ENCODE measurements around the gene DSCAML1. TPM values are rescaled to one million over a fixed set of nuclear protein-coding genes. Genes with fewer than 3 reads are reported as not detected.

The DSCAML1 gene
- total RNA-seq, 1 donor from 2014 or later: 0.09 TPM

DNA sequence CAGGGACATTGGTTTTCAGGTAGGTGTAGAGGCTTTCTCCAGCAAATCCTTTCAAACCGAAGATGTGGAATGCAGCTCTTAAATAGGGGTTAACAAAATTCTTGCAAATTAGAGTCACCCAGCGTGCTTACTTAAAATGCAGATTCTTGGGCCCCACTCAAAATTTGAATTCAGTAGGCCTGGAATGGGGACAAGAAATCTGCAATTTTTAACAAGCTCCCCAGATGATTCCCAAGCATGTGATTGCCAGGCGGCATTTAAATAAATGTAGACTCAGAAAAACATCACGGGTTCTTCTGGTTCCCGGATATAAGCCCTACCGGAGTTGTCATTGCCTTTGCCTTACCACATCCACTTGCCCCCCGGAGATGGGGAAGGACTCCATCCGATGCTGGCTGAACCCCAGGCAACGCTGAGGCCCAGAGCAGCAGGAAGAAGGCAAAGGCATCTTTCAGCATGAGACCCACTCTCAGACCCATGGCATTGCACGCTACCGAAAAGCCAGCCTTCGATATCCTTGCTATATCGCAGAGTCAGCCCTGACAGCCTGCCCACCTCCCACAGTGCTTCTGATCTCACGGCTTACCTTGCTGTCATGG, 134.2 kb downstream of the DSCAML1 start:
- no peaks in the 10 kb centered on the region for H3K9me3 Mint-ChIP-seq
- no peak overlapping the region for H3K27ac Mint-ChIP-seq (ENCODE audit: unreplicated experiment)
- H3K36me3 Mint-ChIP-seq (ENCODE audit: low read depth): no peaks in the 10 kb centered on the region
- no peak for DNase-seq (ENCODE audit: low read depth, low spot score)
- H3K4me1 Mint-ChIP-seq: peaks cover 72% of the 10 kb centered on the region
- TF ChIP-seq, protein P1, sequence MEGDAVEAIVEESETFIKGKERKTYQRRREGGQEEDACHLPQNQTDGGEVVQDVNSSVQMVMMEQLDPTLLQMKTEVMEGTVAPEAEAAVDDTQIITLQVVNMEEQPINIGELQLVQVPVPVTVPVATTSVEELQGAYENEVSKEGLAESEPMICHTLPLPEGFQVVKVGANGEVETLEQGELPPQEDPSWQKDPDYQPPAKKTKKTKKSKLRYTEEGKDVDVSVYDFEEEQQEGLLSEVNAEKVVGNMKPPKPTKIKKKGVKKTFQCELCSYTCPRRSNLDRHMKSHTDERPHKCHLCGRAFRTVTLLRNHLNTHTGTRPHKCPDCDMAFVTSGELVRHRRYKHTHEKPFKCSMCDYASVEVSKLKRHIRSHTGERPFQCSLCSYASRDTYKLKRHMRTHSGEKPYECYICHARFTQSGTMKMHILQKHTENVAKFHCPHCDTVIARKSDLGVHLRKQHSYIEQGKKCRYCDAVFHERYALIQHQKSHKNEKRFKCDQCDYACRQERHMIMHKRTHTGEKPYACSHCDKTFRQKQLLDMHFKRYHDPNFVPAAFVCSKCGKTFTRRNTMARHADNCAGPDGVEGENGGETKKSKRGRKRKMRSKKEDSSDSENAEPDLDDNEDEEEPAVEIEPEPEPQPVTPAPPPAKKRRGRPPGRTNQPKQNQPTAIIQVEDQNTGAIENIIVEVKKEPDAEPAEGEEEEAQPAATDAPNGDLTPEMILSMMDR (conservative IDR thresholded peaks at IDR 0.05): no peak
- no peak overlapping the region for H3K4me3 Mint-ChIP-seq
- H3K27me3 Mint-ChIP-seq (ENCODE audit: low read depth): peaks cover 14% of the 10 kb centered on the region

DNA sequence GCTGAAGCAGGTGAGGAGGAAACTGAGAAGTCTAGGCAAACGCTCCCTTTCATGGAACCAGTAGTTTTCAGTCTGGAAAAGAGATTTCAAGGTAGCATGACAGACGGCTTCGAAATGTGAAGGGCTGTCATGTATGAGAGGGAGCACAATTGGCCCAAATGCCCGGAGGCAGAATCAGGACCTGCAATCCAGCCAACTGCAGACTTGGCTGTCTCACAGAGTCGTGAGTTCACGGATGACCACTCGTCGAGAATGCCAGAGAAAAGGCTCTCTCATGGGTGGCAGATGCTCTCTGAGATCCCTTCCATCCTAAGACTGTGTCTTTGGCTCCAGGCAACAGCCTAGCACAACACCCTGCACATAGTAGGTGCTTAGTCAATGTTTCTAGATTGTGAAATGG, 134.8 kb downstream of the DSCAML1 start:
- Mint-ChIP-seq H3K4me1 (peaks cover 73% of the 10 kb centered on the region), H3K36me3 (ENCODE audit: low read depth) (no peaks in the 10 kb centered on the region), H3K9me3 (no peaks in the 10 kb centered on the region), H3K4me3 (no peak overlapping the region), H3K27me3 (ENCODE audit: low read depth) (peaks cover 11% of the 10 kb centered on the region), H3K27ac (ENCODE audit: unreplicated experiment) (no peak overlapping the region)
- DNase-seq (ENCODE audit: low read depth, low spot score): no peak
- TF ChIP-seq, protein P1 (conservative IDR thresholded peaks at IDR 0.05): no peak

DNA sequence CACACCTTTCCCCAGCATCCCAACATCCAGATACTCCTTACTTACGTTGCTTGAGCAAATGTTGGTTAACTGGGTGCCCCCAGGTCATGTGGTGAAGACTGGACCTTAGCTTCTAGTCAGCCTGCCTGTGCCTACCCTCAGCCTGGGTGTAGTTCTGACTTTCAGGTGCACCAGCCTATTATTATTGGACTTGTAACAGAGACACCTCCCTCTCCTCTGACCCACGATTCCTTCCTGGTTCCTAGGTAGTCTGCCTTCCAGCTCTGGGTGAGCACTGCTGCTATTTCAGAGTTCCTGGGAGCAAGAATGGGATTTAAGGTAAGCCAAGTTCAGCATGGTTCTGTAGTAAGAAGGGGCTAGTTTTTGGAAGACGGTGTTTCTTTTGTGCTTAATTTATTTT, 138.2 kb downstream of the DSCAML1 start:
- TF ChIP-seq, protein P1 (conservative IDR thresholded peaks at IDR 0.05): no peak
- Mint-ChIP-seq H3K9me3 (no peaks in the 10 kb centered on the region), H3K4me1 (peaks cover 48% of the 10 kb centered on the region), H3K4me3 (no peak overlapping the region), H3K27ac (ENCODE audit: unreplicated experiment) (no peak overlapping the region), H3K27me3 (ENCODE audit: low read depth) (peaks cover 11% of the 10 kb centered on the region), H3K36me3 (ENCODE audit: low read depth) (no peaks in the 10 kb centered on the region)
- no peak for DNase-seq (ENCODE audit: low read depth, low spot score)

DNA sequence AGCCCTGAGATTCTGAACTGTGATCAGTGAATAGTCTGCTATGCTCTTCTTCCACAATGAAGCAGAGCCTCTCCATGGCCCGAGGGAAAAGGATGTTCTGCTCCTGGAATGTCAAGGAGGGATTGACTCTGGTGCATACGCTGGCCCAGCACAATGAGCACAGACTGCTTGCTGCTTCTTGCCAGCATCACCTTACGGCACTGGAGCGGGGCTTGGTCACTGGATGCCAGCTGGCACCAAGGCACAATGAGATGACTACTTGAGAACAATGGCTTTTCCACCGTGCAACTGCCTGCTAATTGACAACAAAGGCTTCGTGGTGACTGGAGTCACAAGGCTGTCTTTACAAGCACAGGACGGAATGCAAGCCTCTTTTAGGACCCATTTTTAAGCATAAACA, 139.2 kb downstream of the DSCAML1 start:
- H3K4me3 Mint-ChIP-seq: no peak overlapping the region
- H3K36me3 Mint-ChIP-seq (ENCODE audit: low read depth): no peaks in the 10 kb centered on the region
- H3K27ac Mint-ChIP-seq (ENCODE audit: unreplicated experiment): no peak overlapping the region
- H3K9me3 Mint-ChIP-seq: no peaks in the 10 kb centered on the region
- peaks cover 39% of the 10 kb centered on the region for H3K4me1 Mint-ChIP-seq
- peaks cover 11% of the 10 kb centered on the region for H3K27me3 Mint-ChIP-seq (ENCODE audit: low read depth)
- DNase-seq (ENCODE audit: low read depth, low spot score): no peak
- TF ChIP-seq, protein P1 (conservative IDR thresholded peaks at IDR 0.05): no peak

DNA sequence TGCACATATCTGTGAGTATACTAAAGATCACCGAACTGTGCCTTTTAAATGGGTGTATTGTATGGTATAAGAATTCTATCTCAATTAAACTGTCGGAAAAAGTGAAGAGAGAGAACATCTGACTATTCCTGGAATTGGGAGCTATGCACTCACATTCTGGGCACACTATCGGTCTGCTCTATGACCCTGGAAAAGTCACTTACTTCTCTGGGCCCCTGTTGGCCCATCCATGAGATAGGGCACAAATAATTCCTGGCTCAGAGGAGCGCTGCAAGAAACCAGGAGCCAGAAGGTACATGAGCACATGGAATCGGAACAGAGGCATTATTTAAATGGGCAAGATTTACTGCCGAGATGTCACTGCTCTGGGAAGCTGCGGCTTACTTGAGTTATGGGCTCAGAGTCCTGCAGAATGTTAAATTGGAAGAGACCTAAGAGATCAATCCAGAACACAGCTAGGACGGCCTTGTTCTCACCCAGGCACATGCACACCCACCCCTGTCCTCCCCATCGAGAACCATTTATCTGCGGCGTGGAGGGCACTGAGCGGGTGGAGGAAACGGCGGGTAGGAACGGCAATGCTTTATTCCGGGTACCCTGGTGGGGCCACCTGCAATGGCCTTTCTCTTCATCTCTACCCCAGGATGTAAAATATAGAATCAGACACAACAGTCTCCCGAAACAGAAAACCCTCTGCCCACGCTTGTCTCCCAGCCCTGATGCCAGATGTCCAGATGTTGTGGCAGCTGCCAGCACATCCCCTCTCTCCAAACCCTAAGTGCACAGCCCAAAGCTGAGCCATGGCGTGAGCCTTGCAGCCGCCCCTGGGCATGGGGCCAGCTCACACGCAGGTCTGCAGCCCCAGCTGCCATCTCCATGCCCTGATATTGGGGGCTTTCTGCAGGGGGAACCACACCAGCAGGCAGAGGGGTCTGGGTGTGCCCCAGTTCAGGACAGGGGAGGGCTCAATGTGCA, 142.4 kb downstream of the DSCAML1 start:
- H3K27ac Mint-ChIP-seq (ENCODE audit: unreplicated experiment): no peak overlapping the region
- TF ChIP-seq, protein P1 (conservative IDR thresholded peaks at IDR 0.05): no peak
- H3K4me1 Mint-ChIP-seq: peaks cover 25% of the 10 kb centered on the region
- no peaks in the 10 kb centered on the region for H3K9me3 Mint-ChIP-seq
- H3K36me3 Mint-ChIP-seq (ENCODE audit: low read depth): no peaks in the 10 kb centered on the region
- H3K4me3 Mint-ChIP-seq: no peak overlapping the region
- peaks cover 8% of the 10 kb centered on the region for H3K27me3 Mint-ChIP-seq (ENCODE audit: low read depth)
- DNase-seq (ENCODE audit: low read depth, low spot score): no peak

Measured in neural crest cell (in vitro differentiated cells).